ENCODE data around the gene TUBB2B. TPM values are rescaled to one million over a fixed set of nuclear protein-coding genes. Genes with fewer than 3 reads are reported as not detected.

TUBB2B gene
- 57.6 and 83.9 TPM in 2 replicates for total RNA-seq
- 27.9 and 29.8 TPM in 2 replicates for polyA plus RNA-seq

GRCh38 chr6:3227363-3228045 is at the start of gene TUBB2B:
TUBB2B (minus strand) TSS chr6:3227653; CDS start chr6:3227543, 110 bp downstream.
- H3K27ac ChIP-seq = no peak within 1 kb of the TSS
- H3K36me3 ChIP-seq = no peaks in the 10 kb centered on the region
- peak in 1 of 2 donors; percentile 85 for DNase-seq (ENCODE audit: low read depth in 1 of 2, low spot score in 1 of 2)
- H3K27me3 ChIP-seq = peaks cover 59% of the 10 kb centered on the region
- TF ChIP-seq CTCF (IDR thresholded peaks at IDR 0.05; ENCODE audit: low read depth, low read length) = no peak
- peaks cover 20% of the 10 kb centered on the region for H3K4me1 ChIP-seq (ENCODE audit: low read depth)
- H3K9me3 ChIP-seq (ENCODE audit: low read depth) = no peaks in the 10 kb centered on the region
- peak within 1 kb of the TSS; percentile 45 for H3K4me3 ChIP-seq

GRCh38 chr6:3277251-3277650 is 49.8 kb upstream of the TUBB2B start:
- Histone ChIP-seq H3K4me3 (no peak overlapping the region), H3K9me3 (ENCODE audit: low read depth) (no peaks in the 10 kb centered on the region), H3K27ac (no peak overlapping the region), H3K4me1 (ENCODE audit: low read depth) (peaks cover 12% of the 10 kb centered on the region), H3K36me3 (peaks cover 4% of the 10 kb centered on the region), H3K27me3 (no peaks in the 10 kb centered on the region)
- no peak for DNase-seq (ENCODE audit: low read depth in 1 of 2, low spot score in 1 of 2)
- no peak for TF ChIP-seq CTCF (IDR thresholded peaks at IDR 0.05; ENCODE audit: low read depth, low read length)

GRCh38 chr6:3276174-3277167 is 49.0 kb upstream of the TUBB2B start:
- H3K36me3 ChIP-seq = peaks cover 4% of the 10 kb centered on the region
- H3K4me3 ChIP-seq = no peak overlapping the region
- H3K9me3 ChIP-seq (ENCODE audit: low read depth) = no peaks in the 10 kb centered on the region
- H3K4me1 ChIP-seq (ENCODE audit: low read depth) = peaks cover 6% of the 10 kb centered on the region
- no peak for DNase-seq (ENCODE audit: low read depth in 1 of 2, low spot score in 1 of 2)
- H3K27ac ChIP-seq = no peak overlapping the region
- TF ChIP-seq CTCF (IDR thresholded peaks at IDR 0.05; ENCODE audit: low read depth, low read length) = no peak
- H3K27me3 ChIP-seq = no peaks in the 10 kb centered on the region

- DNase-seq (ENCODE audit: low read depth in 1 of 2, low spot score in 1 of 2) = no peak
- H3K4me3 ChIP-seq = no peak overlapping the region
- no peak for TF ChIP-seq CTCF (IDR thresholded peaks at IDR 0.05; ENCODE audit: low read depth, low read length)
- no peak overlapping the region for H3K27ac ChIP-seq
- no peaks in the 10 kb centered on the region for H3K27me3 ChIP-seq
- H3K9me3 ChIP-seq (ENCODE audit: low read depth) = no peaks in the 10 kb centered on the region
- H3K4me1 ChIP-seq (ENCODE audit: low read depth) = no peaks in the 10 kb centered on the region
- H3K36me3 ChIP-seq = peaks cover 11% of the 10 kb centered on the region
These were observed 46.5 kb upstream of the TUBB2B start for GRCh38 chr6:3273707-3274521.

- TF ChIP-seq CTCF (IDR thresholded peaks at IDR 0.05; ENCODE audit: low read depth, low read length) = no peak
- Histone ChIP-seq H3K27ac (no peak overlapping the region), H3K9me3 (ENCODE audit: low read depth) (no peaks in the 10 kb centered on the region), H3K4me3 (no peak overlapping the region), H3K36me3 (peaks cover 11% of the 10 kb centered on the region), H3K4me1 (ENCODE audit: low read depth) (no peaks in the 10 kb centered on the region), H3K27me3 (no peaks in the 10 kb centered on the region)
- DNase-seq (ENCODE audit: low read depth in 1 of 2, low spot score in 1 of 2) = no peak
These were observed 45.6 kb upstream of the TUBB2B start for GRCh38 chr6:3272911-3273547.

Measured in cardiac muscle cell (in vitro differentiated cells and primary cell).